DND-41 (cell line): ENCODE measurements around the gene HOXD12.

ENCODE experiments used
- ATAC-seq: fragments of 200-7000 bp; cut with Tn5 transposase; 3 replicates; pipeline ENCODE4 v1.9.1; 2021; ENCODE audit warnings: low read depth; ENCODE audit not compliant: insufficient read depth
- DNase-seq: peaks from one replicate; pipeline ENCODE4 v3.0.0-alpha.2; 2020
- H2AFZ ChIP-seq: 2 replicates; pipeline ENCODE4 v1.6.0; 2012; ENCODE audit warnings: low read depth, low read length
- H3K27ac ChIP-seq: 2 replicates; pipeline ENCODE4 v1.5.1; 2012; ENCODE audit warnings: low read length, inconsistent platforms
- H3K27me3 ChIP-seq: fragments of 200-600 bp; sonication (generic); 2 replicates; pipeline ENCODE4 v1.6.0; 2012; ENCODE audit warnings: low read length, mild to moderate bottlenecking, inconsistent platforms; ENCODE audit not compliant: insufficient read depth, poor library complexity
- H3K36me3 ChIP-seq: 2 replicates; pipeline ENCODE4 v1.5.1; 2012; ENCODE audit warnings: low read length, inconsistent platforms; ENCODE audit not compliant: insufficient read depth
- H3K4me1 ChIP-seq: 2 replicates; pipeline ENCODE4 v1.5.1; 2012; ENCODE audit warnings: mild to moderate bottlenecking, low read length; ENCODE audit not compliant: insufficient read depth
- H3K4me2 ChIP-seq: 2 replicates; pipeline ENCODE4 v1.6.0; 2012; ENCODE audit warnings: mild to moderate bottlenecking, moderate library complexity, low read length, inconsistent platforms; ENCODE audit not compliant: insufficient read depth
- H3K4me3 ChIP-seq, 2 experiments: fragments of 200-600 bp in 1 of 2; shearing (Covaris generic) in 1 of 2; 2 replicates each; pipeline ENCODE4 v1.5.1; 2012 to 2016; ENCODE audit warnings: inconsistent platforms in 2 of 2, low read length in 2 of 2, mild to moderate bottlenecking in 2 of 2, low read depth in 1 of 2, moderate library complexity in 1 of 2
- H3K79me2 ChIP-seq: 2 replicates; pipeline ENCODE4 v1.6.0; 2012; ENCODE audit warnings: low read length, inconsistent platforms; ENCODE audit not compliant: insufficient read depth
- H3K9ac ChIP-seq: 2 replicates; pipeline ENCODE4 v1.6.0; 2012; ENCODE audit warnings: low read depth, mild to moderate bottlenecking, inconsistent platforms, low read length, moderate library complexity
- H3K9me3 ChIP-seq: 2 replicates; pipeline ENCODE4 v1.5.1; 2012; ENCODE audit warnings: low read length, moderate library complexity, mild to moderate bottlenecking, inconsistent platforms; ENCODE audit not compliant: insufficient read depth, severe bottlenecking
- H4K20me1 ChIP-seq: 2 replicates; pipeline ENCODE4 v1.6.0; 2012; ENCODE audit warnings: low read length; ENCODE audit not compliant: insufficient read depth
- CTCF ChIP-seq: IDR thresholded peaks from 2 replicates; pipeline ENCODE4 v1.5.1; 2012; ENCODE audit warnings: borderline replicate concordance, low read length, moderate library complexity, mild to moderate bottlenecking; ENCODE audit not compliant: poor library complexity, severe bottlenecking; ENCODE audit errors: extremely low read depth
- EZH2 ChIP-seq: IDR thresholded peaks from 3 replicates; pipeline ENCODE4 v1.6.1; 2012; ENCODE audit warnings: borderline replicate concordance, low read depth, mild to moderate bottlenecking, moderate library complexity, low read length, inconsistent platforms; ENCODE audit not compliant: severe bottlenecking

HOXD12 gene

GRCh38 chr2:176111846-176112374, 12.3 kb downstream of the HOXD12 start:
- TF ChIP-seq CTCF (no peak), EZH2 (no peak)
- no peak for ATAC-seq
- H3K9ac ChIP-seq, result no peak overlapping the region
- H3K4me3 ChIP-seq, result no peak overlapping the region
- H3K79me2 ChIP-seq, result no peaks in the 10 kb centered on the region
- no peaks in the 10 kb centered on the region for H3K4me1 ChIP-seq
- H3K4me2 ChIP-seq, result no peak overlapping the region
- H3K27me3 ChIP-seq, result no peaks in the 10 kb centered on the region
- no peak overlapping the region for H3K27ac ChIP-seq
- no peaks in the 10 kb centered on the region for H3K9me3 ChIP-seq
- no peak for DNase-seq
- H3K36me3 ChIP-seq, result no peaks in the 10 kb centered on the region
- no peak overlapping the region for H2AFZ ChIP-seq
- no peaks in the 10 kb centered on the region for H4K20me1 ChIP-seq

GRCh38 chr2:176112375-176113302, 13.0 kb downstream of the HOXD12 start:
- H4K20me1 ChIP-seq, result no peaks in the 10 kb centered on the region
- H3K27me3 ChIP-seq, result no peaks in the 10 kb centered on the region
- no peaks in the 10 kb centered on the region for H3K36me3 ChIP-seq
- no peak overlapping the region for H2AFZ ChIP-seq
- no peaks in the 10 kb centered on the region for H3K9me3 ChIP-seq
- H3K27ac ChIP-seq, result no peak overlapping the region
- H3K79me2 ChIP-seq, result no peaks in the 10 kb centered on the region
- ATAC-seq (no peak), DNase-seq (no peak)
- no peak overlapping the region for H3K9ac ChIP-seq
- H3K4me1 ChIP-seq, result no peaks in the 10 kb centered on the region
- no peak overlapping the region for H3K4me3 ChIP-seq
- H3K4me2 ChIP-seq, result no peak overlapping the region
- TF ChIP-seq EZH2 (no peak), CTCF (no peak)

- Histone ChIP-seq H3K4me3 (no peak overlapping the region), H3K9ac (no peak overlapping the region), H3K4me2 (no peak overlapping the region), H3K4me1 (no peaks in the 10 kb centered on the region), H3K27me3 (no peaks in the 10 kb centered on the region), H2AFZ (no peak overlapping the region), H3K27ac (no peak overlapping the region), H3K36me3 (no peaks in the 10 kb centered on the region), H3K9me3 (no peaks in the 10 kb centered on the region), H4K20me1 (no peaks in the 10 kb centered on the region), H3K79me2 (no peaks in the 10 kb centered on the region)
- no peak for DNase-seq
- TF ChIP-seq EZH2 (no peak), CTCF (no peak)
- ATAC-seq, result no peak
Measured at GRCh38 chr2:176114120-176114929, 14.7 kb downstream of the HOXD12 start.
